WTC11 (cell line): ENCODE results near the gene OPCML. TPM values are rescaled to one million over a fixed set of nuclear protein-coding genes. Genes with fewer than 3 reads are reported as not detected.
A peak's percentile ranks its signal among the peaks of the same experiment; 100 is the strongest.

Source experiments
- ATAC-seq: fragments of 200-7000 bp; cut with Tn5 transposase; 2 replicates; pipeline ENCODE4 v1.10.0; 2021; ENCODE audit warnings: mild to moderate bottlenecking, moderate library complexity
- CTCF ChIA-PET: fragments of 300-600 bp; sonication (Branson Sonifier 250); formaldehyde crosslinking; loops from one replicate; lab custom pipeline; 2021; ENCODE audit warnings: antibody characterized with exemption; lab: Charles Lee
- POLR2A ChIA-PET: fragments of 350-600 bp; sonication (Branson Sonifier 250); formaldehyde crosslinking; loops from one replicate; lab custom pipeline; 2021; ENCODE audit warnings: antibody characterized with exemption; lab: Charles Lee
- DNase-seq: peaks from one replicate; pipeline ENCODE4 v3.0.0; 2021; ENCODE audit warnings: low spot score
- H3K27ac Mint-ChIP-seq: 2 replicates; pipeline ENCODE4 v1.8.0; 2021; ENCODE audit warnings: mixed read lengths
- H3K27me3 Mint-ChIP-seq: 2 replicates; pipeline ENCODE4 v1.8.0; 2021; ENCODE audit warnings: low read depth, mild to moderate bottlenecking, moderate library complexity, mixed read lengths
- H3K36me3 Mint-ChIP-seq: 2 replicates; pipeline ENCODE4 v1.8.0; 2021; ENCODE audit warnings: mixed read lengths
- H3K4me1 Mint-ChIP-seq: 2 replicates; pipeline ENCODE4 v1.8.0; 2022; ENCODE audit warnings: mixed read lengths
- H3K4me3 Mint-ChIP-seq: 2 replicates; pipeline ENCODE4 v1.8.0; 2021; ENCODE audit warnings: mild to moderate bottlenecking, moderate library complexity, mixed read lengths
- H3K9me3 Mint-ChIP-seq: 2 replicates; pipeline ENCODE4 v1.8.0; 2021; ENCODE audit warnings: mixed read lengths
- ATF3 ChIP-seq: sonication (generic); formaldehyde crosslinking; conservative IDR thresholded peaks from 2 replicates; pipeline ENCODE4 v1.8.1; 2022; ENCODE audit warnings: mild to moderate bottlenecking, missing genetic modification reagents
- CBFB ChIP-seq: sonication (generic); formaldehyde crosslinking; IDR thresholded peaks from 2 replicates; pipeline ENCODE4 v1.8.1; 2022; ENCODE audit warnings: mild to moderate bottlenecking, low read depth, missing genetic modification reagents
- CDX4 ChIP-seq: fragments of 250-450 bp; sonication (Bioruptor Pico); IDR thresholded peaks from 2 replicates; pipeline ENCODE4 v1.9.0; 2021; ENCODE audit warnings: moderate library complexity, mild to moderate bottlenecking, inconsistent platforms, borderline replicate concordance
- EMX1 ChIP-seq: fragments of 250-450 bp; sonication (Bioruptor Pico); IDR thresholded peaks from 2 replicates; pipeline ENCODE4 v1.8.0; 2021; ENCODE audit warnings: mild to moderate bottlenecking
- GABPB1 ChIP-seq: sonication (generic); formaldehyde crosslinking; IDR thresholded peaks from 2 replicates; pipeline ENCODE4 v1.8.1; 2023; ENCODE audit warnings: mild to moderate bottlenecking, missing genetic modification reagents
- GRHL2 ChIP-seq: fragments of 250-450 bp; sonication (Bioruptor Pico); IDR thresholded peaks from 2 replicates; pipeline ENCODE4 v1.8.0; 2022; ENCODE audit warnings: mild to moderate bottlenecking, moderate library complexity; ENCODE audit not compliant: insufficient replicate concordance, severe bottlenecking
- HMGXB4 ChIP-seq: sonication (generic); formaldehyde crosslinking; IDR thresholded peaks from 2 replicates; pipeline ENCODE4 v1.8.1; 2023; ENCODE audit warnings: mild to moderate bottlenecking, moderate library complexity, missing genetic modification reagents
- IRF1 ChIP-seq: sonication (generic); formaldehyde crosslinking; IDR thresholded peaks from 2 replicates; pipeline ENCODE4 v1.8.0; 2023; ENCODE audit warnings: missing genetic modification reagents
- JAZF1 ChIP-seq: fragments of 250-450 bp; sonication (Bioruptor Pico); IDR thresholded peaks from 2 replicates; pipeline ENCODE4 v1.9.0; 2021; ENCODE audit warnings: moderate library complexity, mild to moderate bottlenecking, inconsistent platforms
- JUN ChIP-seq: sonication (generic); formaldehyde crosslinking; IDR thresholded peaks from 2 replicates; pipeline ENCODE4 v1.8.0; 2023; ENCODE audit warnings: mild to moderate bottlenecking, missing genetic modification reagents
- NFE2L1 ChIP-seq: sonication (generic); formaldehyde crosslinking; IDR thresholded peaks from 2 replicates; pipeline ENCODE4 v1.8.1; 2023; ENCODE audit warnings: missing genetic modification reagents
- OVOL2 ChIP-seq: fragments of 250-450 bp; sonication (Bioruptor Pico); IDR thresholded peaks from 2 replicates; pipeline ENCODE4 v1.9.0; 2021; ENCODE audit warnings: mild to moderate bottlenecking, borderline replicate concordance
- PRDM15 ChIP-seq: sonication (generic); formaldehyde crosslinking; IDR thresholded peaks from 2 replicates; pipeline ENCODE4 v1.8.0; 2022; ENCODE audit warnings: missing genetic modification reagents
- SMAD3 ChIP-seq: sonication (generic); formaldehyde crosslinking; IDR thresholded peaks from 2 replicates; pipeline ENCODE4 v1.8.0; 2022; ENCODE audit warnings: missing genetic modification reagents, mild to moderate bottlenecking, borderline replicate concordance
- TEAD1 ChIP-seq: sonication (generic); formaldehyde crosslinking; IDR thresholded peaks from 2 replicates; pipeline ENCODE4 v1.8.0; 2022; ENCODE audit warnings: mild to moderate bottlenecking, missing genetic modification reagents
- TEAD4 ChIP-seq: sonication (generic); formaldehyde crosslinking; IDR thresholded peaks from 2 replicates; pipeline ENCODE4 v1.8.0; 2022; ENCODE audit warnings: mild to moderate bottlenecking, missing genetic modification reagents
- TP53 ChIP-seq: sonication (generic); formaldehyde crosslinking; IDR thresholded peaks from 2 replicates; pipeline ENCODE4 v1.8.1; 2023; ENCODE audit warnings: mild to moderate bottlenecking, missing genetic modification reagents
- ZBTB43 ChIP-seq: sonication (generic); formaldehyde crosslinking; IDR thresholded peaks from 2 replicates; pipeline ENCODE4 v1.8.1; 2023; ENCODE audit warnings: mild to moderate bottlenecking, missing genetic modification reagents
- ZNF121 ChIP-seq: sonication (generic); formaldehyde crosslinking; IDR thresholded peaks from 2 replicates; pipeline ENCODE4 v1.8.0; 2023; ENCODE audit warnings: missing genetic modification reagents
- ZNF219 ChIP-seq: sonication (generic); formaldehyde crosslinking; IDR thresholded peaks from 2 replicates; pipeline ENCODE4 v1.8.0; 2023; ENCODE audit warnings: missing genetic modification reagents, mild to moderate bottlenecking, borderline replicate concordance
- ZNF232 ChIP-seq: sonication (generic); formaldehyde crosslinking; IDR thresholded peaks from 2 replicates; pipeline ENCODE4 v1.8.0; 2022; ENCODE audit warnings: mild to moderate bottlenecking, missing genetic modification reagents
- ZNF263 ChIP-seq: sonication (generic); formaldehyde crosslinking; IDR thresholded peaks from 2 replicates; pipeline ENCODE4 v1.8.1; 2022; ENCODE audit warnings: low read depth, mild to moderate bottlenecking, moderate library complexity, missing genetic modification reagents
- ZNF281 ChIP-seq: sonication (generic); formaldehyde crosslinking; IDR thresholded peaks from 2 replicates; pipeline ENCODE4 v1.8.0; 2023; ENCODE audit warnings: mild to moderate bottlenecking, missing genetic modification reagents
- ZNF317 ChIP-seq: sonication (generic); formaldehyde crosslinking; IDR thresholded peaks from 2 replicates; pipeline ENCODE4 v1.8.1; 2023; ENCODE audit warnings: low read depth, mild to moderate bottlenecking, moderate library complexity, missing genetic modification reagents, borderline replicate concordance
- ZSCAN18 ChIP-seq: fragments of 250-450 bp; sonication (Bioruptor Pico); IDR thresholded peaks from 2 replicates; pipeline ENCODE4 v2.1.2; 2022; ENCODE audit warnings: mild to moderate bottlenecking, moderate library complexity
- total RNA-seq: library from RNA; stranded (reverse); gene quantifications from 3 replicates; pipeline ENCODE4 v1.2.3, GENCODE V29; 2021

Gene OPCML
- total RNA-seq, 1 experiment from 2014 or later: 1.5 TPM

- H3K36me3 Mint-ChIP-seq: no peaks in the 10 kb centered on the region
- DNase-seq (no peak), ATAC-seq (no peak)
- peaks cover 3% of the 10 kb centered on the region for H3K4me1 Mint-ChIP-seq
- ChIA-PET POLR2A (no interaction called here), CTCF (interaction anchor here (1.9 kb wide), 1 partner anchor 33 kb away, joined by 7 read pairs; no protein-coding TSS in a partner anchor)
- H3K9me3 Mint-ChIP-seq: peaks cover 7% of the 10 kb centered on the region; the same call in 1 of the 2 replicates
- TF ChIP-seq EMX1 (CRISPR knock-in tag) (no peak), JUN (CRISPR knock-in tag) (no peak), NFE2L1 (CRISPR knock-in tag) (no peak), ZNF121 (no peak), CBFB (CRISPR knock-in tag) (no peak), GABPB1 (CRISPR knock-in tag) (no peak), ZNF317 (CRISPR knock-in tag) (no peak), ATF3 (CRISPR knock-in tag) (no peak), TEAD4 (CRISPR knock-in tag) (no peak), IRF1 (CRISPR knock-in tag) (no peak), ZNF263 (CRISPR knock-in tag) (no peak), ZNF232 (CRISPR knock-in tag) (no peak), HMGXB4 (CRISPR knock-in tag) (no peak), GRHL2 (CRISPR knock-in tag) (no peak), JAZF1 (CRISPR knock-in tag) (no peak), ZSCAN18 (no peak), ZNF219 (no peak), TEAD1 (CRISPR knock-in tag) (no peak), ZBTB43 (no peak)
- H3K4me3 Mint-ChIP-seq: no peak overlapping the region
- no peak overlapping the region for H3K27ac Mint-ChIP-seq
- no peaks in the 10 kb centered on the region for H3K27me3 Mint-ChIP-seq
Observed at GRCh38 chr11:132976115-132976514, 556.2 kb downstream of the OPCML start.

GRCh38 chr11:132973686-132974085, 558.6 kb downstream of the OPCML start:
- Mint-ChIP-seq H3K9me3 (peaks cover 7% of the 10 kb centered on the region; the same call in 1 of the 2 replicates), H3K27me3 (no peaks in the 10 kb centered on the region), H3K4me3 (no peak overlapping the region), H3K27ac (no peak overlapping the region), H3K4me1 (peaks cover 3% of the 10 kb centered on the region), H3K36me3 (no peaks in the 10 kb centered on the region)
- peak; percentile 97 for ATAC-seq
- ChIA-PET POLR2A (no interaction called here), CTCF (interaction anchor here (1.4 kb wide), 1 partner anchor 32 kb away, joined by 4 read pairs; no protein-coding TSS in a partner anchor)
- no peak for DNase-seq
- TF ChIP-seq SMAD3 (no peak), TP53 (no peak), ZNF281 (no peak), CDX4 (CRISPR knock-in tag) (no peak), JAZF1 (CRISPR knock-in tag) (no peak), OVOL2 (no peak), PRDM15 (peak; percentile 99)
